Neural cell (in vitro differentiated cells): ENCODE results near the gene NLN. TPM values are rescaled to one million over a fixed set of nuclear protein-coding genes. Genes with fewer than 3 reads are reported as not detected.

Experiments
- H2AFZ ChIP-seq: fragments of 200-600, 300-800 bp; sonication (generic), shearing (Covaris generic); 2 replicates; pipeline ENCODE4 v1.6.0; 2014; ENCODE audit warnings: low read depth, mild to moderate bottlenecking, antibody characterized with exemption, low read length, moderate library complexity
- H3F3A ChIP-seq: fragments of 200-600 bp; shearing (Covaris generic); 2 replicates; pipeline ENCODE4 v1.6.1; 2016; ENCODE audit warnings: mild to moderate bottlenecking, moderate library complexity, mixed read lengths, antibody characterized with exemption, low read length; ENCODE audit not compliant: insufficient read depth, poor library complexity, severe bottlenecking
- H3K27ac ChIP-seq: fragments of 200-600, 300-800 bp; sonication (generic), shearing (Covaris generic); 2 replicates; pipeline ENCODE4 v1.5.1; 2014; ENCODE audit warnings: mild to moderate bottlenecking, low read length, moderate library complexity
- H3K27me3 ChIP-seq: fragments of 300-800, 200-600 bp; sonication (generic), shearing (Covaris generic); 2 replicates; pipeline ENCODE4 v1.6.0; 2014; ENCODE audit warnings: mild to moderate bottlenecking, low read depth, low read length, moderate library complexity; ENCODE audit not compliant: insufficient read depth
- H3K36me3 ChIP-seq: fragments of 300-800, 200-600 bp; sonication (generic), shearing (Covaris generic); 2 replicates; pipeline ENCODE4 v1.5.1; 2014; ENCODE audit warnings: mild to moderate bottlenecking, antibody characterized with exemption, low read length, moderate library complexity; ENCODE audit not compliant: insufficient read depth
- H3K4me2 ChIP-seq: fragments of 300-800, 200-600 bp; sonication (generic), shearing (Covaris generic); 2 replicates; pipeline ENCODE4 v1.6.0; 2014; ENCODE audit warnings: mild to moderate bottlenecking, low read length
- H3K4me3 ChIP-seq: fragments of 300-800, 200-600 bp; sonication (generic), shearing (Covaris generic); 2 replicates; pipeline ENCODE4 v1.5.1; 2014; ENCODE audit warnings: mild to moderate bottlenecking, low read length, moderate library complexity
- H3K79me2 ChIP-seq: fragments of 200-600 bp; shearing (Covaris generic); replicated peaks from 2 replicates; pipeline ENCODE4 v1.6.0; 2014; ENCODE audit warnings: mild to moderate bottlenecking, low read length, moderate library complexity; ENCODE audit not compliant: insufficient read depth
- H3K9ac ChIP-seq: fragments of 300-800, 200-600 bp; sonication (generic), shearing (Covaris generic); 2 replicates; pipeline ENCODE4 v1.6.1; 2016; ENCODE audit warnings: mild to moderate bottlenecking, low read length, mixed read lengths
- H3K9me2 ChIP-seq: fragments of 200-600 bp; shearing (Covaris generic); 2 replicates; pipeline ENCODE4 v1.6.1; 2016; ENCODE audit warnings: mild to moderate bottlenecking, low read length, mixed read lengths; ENCODE audit not compliant: insufficient read depth
- H3K9me3 ChIP-seq: fragments of 200-600, 300-800 bp; sonication (generic), shearing (Covaris generic); 2 replicates; pipeline ENCODE4 v1.6.1; 2016; ENCODE audit warnings: mild to moderate bottlenecking, mixed run types, low read length, moderate library complexity, mixed read lengths
- H4K20me1 ChIP-seq: fragments of 200-600 bp; shearing (Covaris generic); 2 replicates; pipeline ENCODE4 v1.6.1; 2016; ENCODE audit warnings: mild to moderate bottlenecking, mixed run types; ENCODE audit not compliant: insufficient read depth
- CTCF ChIP-seq: fragments of 450-650 bp; IDR thresholded peaks from 2 replicates; pipeline ENCODE4 v1.5.1; 2014; ENCODE audit warnings: antibody characterized with exemption, mild to moderate bottlenecking, moderate library complexity; ENCODE audit not compliant: poor library complexity, severe bottlenecking
- EP300 ChIP-seq: fragments of 450-650 bp; conservative IDR thresholded peaks from 2 replicates; pipeline ENCODE4 v1.6.1; 2014; ENCODE audit warnings: antibody characterized with exemption, mild to moderate bottlenecking, moderate library complexity; ENCODE audit not compliant: poor library complexity, severe bottlenecking
- EZH2 ChIP-seq: fragments of 200-600, 300-800 bp; shearing (Covaris generic), sonication (generic); IDR thresholded peaks from 2 replicates; pipeline ENCODE4 v1.6.1; 2014; ENCODE audit warnings: antibody characterized with exemption, low read length, borderline replicate concordance, mild to moderate bottlenecking; ENCODE audit not compliant: insufficient read depth, poor library complexity, severe bottlenecking
- MXI1 ChIP-seq: fragments of 450-650 bp; conservative IDR thresholded peaks from 2 replicates; pipeline ENCODE4 v1.6.1; 2014; ENCODE audit warnings: antibody characterized with exemption, mild to moderate bottlenecking; ENCODE audit not compliant: poor library complexity, severe bottlenecking
- POLR2AphosphoS5 ChIP-seq: IDR thresholded peaks from 2 replicates; pipeline ENCODE4 v1.6.1; 2012
- RAD21 ChIP-seq: fragments of 450-650 bp; conservative IDR thresholded peaks from 2 replicates; pipeline ENCODE4 v1.6.1; 2014; ENCODE audit warnings: antibody characterized with exemption, mild to moderate bottlenecking, moderate library complexity
- REST ChIP-seq: IDR thresholded peaks from 2 replicates; pipeline ENCODE4 v1.6.1; 2012; ENCODE audit warnings: borderline replicate concordance
- SMC3 ChIP-seq: fragments of 450-650 bp; conservative IDR thresholded peaks from 2 replicates; pipeline ENCODE4 v1.6.1; 2014; ENCODE audit warnings: antibody characterized with exemption, mild to moderate bottlenecking, moderate library complexity; ENCODE audit not compliant: poor library complexity
- TAF1 ChIP-seq: IDR thresholded peaks from 2 replicates; pipeline ENCODE4 v1.6.1; 2012; ENCODE audit warnings: low read depth
- polyA plus RNA-seq: library from polyadenylated mRNA; depleted of rRNA; stranded (reverse); fragments of >200 nt; gene quantifications from 2 replicates; pipeline ENCODE4 v1.2.3, GENCODE V29; 2014

The NLN gene
- polyA plus RNA-seq, 1 donor from 2014 or later, result 18.7 TPM

GRCh38 chr5:65702036-65702435 lies 20.0 kb upstream of the NLN start:
- no peak overlapping the region for H3K4me3 ChIP-seq
- no peaks in the 10 kb centered on the region for H3F3A ChIP-seq
- no peak overlapping the region for H3K4me2 ChIP-seq
- H3K9ac ChIP-seq, result no peak overlapping the region
- H3K36me3 ChIP-seq, result no peaks in the 10 kb centered on the region
- no peaks in the 10 kb centered on the region for H3K79me2 ChIP-seq
- H2AFZ ChIP-seq, result no peak overlapping the region
- no peaks in the 10 kb centered on the region for H3K9me2 ChIP-seq
- TF ChIP-seq POLR2AphosphoS5 (no peak), EZH2 (no peak), MXI1 (no peak), CTCF (no peak), TAF1 (no peak), REST (no peak), RAD21 (no peak), EP300 (no peak)
- no peak overlapping the region for H3K27ac ChIP-seq
- H4K20me1 ChIP-seq, result no peaks in the 10 kb centered on the region
- H3K27me3 ChIP-seq, result no peaks in the 10 kb centered on the region
- H3K9me3 ChIP-seq, result no peaks in the 10 kb centered on the region

GRCh38 chr5:65704621-65705239 lies 17.3 kb upstream of the NLN start:
- Histone ChIP-seq H3K4me3 (no peak overlapping the region), H3K4me2 (no peak overlapping the region), H3K36me3 (no peaks in the 10 kb centered on the region), H3K79me2 (no peaks in the 10 kb centered on the region), H4K20me1 (no peaks in the 10 kb centered on the region), H3K9me3 (no peaks in the 10 kb centered on the region), H3F3A (no peaks in the 10 kb centered on the region), H3K9ac (no peak overlapping the region), H3K27ac (no peak overlapping the region), H2AFZ (no peak overlapping the region), H3K9me2 (no peaks in the 10 kb centered on the region), H3K27me3 (no peaks in the 10 kb centered on the region)
- TF ChIP-seq RAD21, result no peak
- TF ChIP-seq POLR2AphosphoS5, result no peak
- no peak for TF ChIP-seq REST
- TF ChIP-seq MXI1, result no peak
- no peak for TF ChIP-seq EZH2
- no peak for TF ChIP-seq EP300
- TF ChIP-seq SMC3, result no peak
- TF ChIP-seq CTCF, result no peak
